GM12875 (cell line): ENCODE results near the gene NUP160.
A peak's percentile ranks its signal among the peaks of the same experiment; 100 is the strongest.

Experiments used
- H3K4me3 ChIP-seq: one replicate; pipeline ENCODE4 v1.5.1; 2011; ENCODE audit warnings: low read depth, low read length, control low read depth
- CTCF ChIP-seq: IDR thresholded peaks from 2 replicates; pipeline ENCODE4 v1.5.1; 2011; ENCODE audit warnings: low read depth, mild to moderate bottlenecking, control low read depth, inconsistent platforms, low read length, moderate library complexity, borderline replicate concordance; ENCODE audit not compliant: insufficient read depth

The NUP160 gene

GRCh38 chr11:47856186-47856585 lies 8.0 kb upstream of the NUP160 start:
- TF ChIP-seq CTCF: no peak
- H3K4me3 ChIP-seq: no peak overlapping the region

GRCh38 chr11:47854667-47855066 lies 6.5 kb upstream of the NUP160 start:
- H3K4me3 ChIP-seq: no peak overlapping the region
- no peak for TF ChIP-seq CTCF

- H3K4me3 ChIP-seq: no peak overlapping the region
- no peak for TF ChIP-seq CTCF
These were observed 3.9 kb upstream of the NUP160 start for GRCh38 chr11:47852053-47852452.

GRCh38 chr11:47850337-47850736 lies 2.2 kb upstream of the NUP160 start:
- H3K4me3 ChIP-seq: no peak overlapping the region

GRCh38 chr11:47848700-47849155 lies 578 bp upstream of the NUP160 start:
- TF ChIP-seq CTCF: no peak

More at GRCh38 chr11:47850337-47850736, 2.2 kb upstream of the NUP160 start:
- no peak for TF ChIP-seq CTCF

GRCh38 chr11:47847537-47847891 lies 636 bp downstream of the NUP160 start:
- TF ChIP-seq CTCF: no peak
- peak overlapping the region; percentile 65 for H3K4me3 ChIP-seq

More at GRCh38 chr11:47848700-47849155, 578 bp upstream of the NUP160 start:
- peak overlapping the region; percentile 65 for H3K4me3 ChIP-seq

GRCh38 chr11:47846998-47847397 lies 1.2 kb downstream of the NUP160 start:
- H3K4me3 ChIP-seq: peak overlapping the region; percentile 65

More at GRCh38 chr11:47846998-47847397, 1.2 kb downstream of the NUP160 start:
- no peak for TF ChIP-seq CTCF
